B cell (primary cell): ENCODE measurements around the gene ZFP91.

Experiments used
- EZH2 ChIP-seq: IDR thresholded peaks from 2 replicates; pipeline ENCODE4 v1.6.1; 2012; ENCODE audit warnings: borderline replicate concordance, low read depth, mild to moderate bottlenecking, moderate library complexity, low read length; ENCODE audit not compliant: insufficient read depth, poor library complexity, severe bottlenecking
- TF ChIP-seq, protein P1 (sequence below): fragments of 200-600 bp; IDR thresholded peaks from one replicate; pipeline ENCODE4 v1.8.0; 2022; ENCODE audit warnings: antibody characterized with exemption, mild to moderate bottlenecking

GRCh38 chr11:58640386-58641023, 61.6 kb downstream of the ZFP91 start:
- TF ChIP-seq, protein P1, sequence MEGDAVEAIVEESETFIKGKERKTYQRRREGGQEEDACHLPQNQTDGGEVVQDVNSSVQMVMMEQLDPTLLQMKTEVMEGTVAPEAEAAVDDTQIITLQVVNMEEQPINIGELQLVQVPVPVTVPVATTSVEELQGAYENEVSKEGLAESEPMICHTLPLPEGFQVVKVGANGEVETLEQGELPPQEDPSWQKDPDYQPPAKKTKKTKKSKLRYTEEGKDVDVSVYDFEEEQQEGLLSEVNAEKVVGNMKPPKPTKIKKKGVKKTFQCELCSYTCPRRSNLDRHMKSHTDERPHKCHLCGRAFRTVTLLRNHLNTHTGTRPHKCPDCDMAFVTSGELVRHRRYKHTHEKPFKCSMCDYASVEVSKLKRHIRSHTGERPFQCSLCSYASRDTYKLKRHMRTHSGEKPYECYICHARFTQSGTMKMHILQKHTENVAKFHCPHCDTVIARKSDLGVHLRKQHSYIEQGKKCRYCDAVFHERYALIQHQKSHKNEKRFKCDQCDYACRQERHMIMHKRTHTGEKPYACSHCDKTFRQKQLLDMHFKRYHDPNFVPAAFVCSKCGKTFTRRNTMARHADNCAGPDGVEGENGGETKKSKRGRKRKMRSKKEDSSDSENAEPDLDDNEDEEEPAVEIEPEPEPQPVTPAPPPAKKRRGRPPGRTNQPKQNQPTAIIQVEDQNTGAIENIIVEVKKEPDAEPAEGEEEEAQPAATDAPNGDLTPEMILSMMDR, result no peak
- no peak for TF ChIP-seq EZH2
